Endothelial cell of umbilical vein (primary cell): Measurements from ENCODE around the gene MTMR3. TPM values are rescaled to one million over a fixed set of nuclear protein-coding genes. Genes with fewer than 3 reads are reported as not detected.

Experiments used
- BruUV-seq: library from RNA; stranded (reverse); fragments of 400-500 nt; replicated peaks from 2 replicates; lab custom pipeline; 2021; lab: Mats Ljungman, UMichigan
- CTCF ChIA-PET: fragments of 300-600, 350-600 bp; sonication (Branson Sonifier 250); formaldehyde crosslinking; loops from one replicate; lab custom pipeline; 2021; ENCODE audit warnings: antibody characterized with exemption, inconsistent platforms; lab: Charles Lee
- POLR2A ChIA-PET: fragments of 300-600, 350-600 bp; sonication (Branson Sonifier 250); formaldehyde crosslinking; loops from one replicate; lab custom pipeline; 2021; ENCODE audit warnings: antibody characterized with exemption, inconsistent platforms; lab: Charles Lee
- DNase-seq: peaks from one replicate; pipeline ENCODE4 v3.0.0-alpha.2; 2011; ENCODE audit warnings: low read depth, low spot score
- FAIRE-seq: peaks from 2 replicates; lab custom pipeline; 2011; peaks lifted over from hg19 to GRCh38; lab: Jason Lieb, UNC
- H2AFZ ChIP-seq: 2 replicates; pipeline ENCODE4 v1.6.0; 2012; ENCODE audit warnings: low read depth, low read length, control low read depth, inconsistent platforms
- H3K27ac ChIP-seq: 2 replicates; pipeline ENCODE4 v1.5.1; 2011; ENCODE audit warnings: low read depth, mild to moderate bottlenecking, control low read depth, low read length, moderate library complexity; ENCODE audit not compliant: insufficient read depth
- H3K27me3 ChIP-seq, 2 experiments: 2 replicates each; pipeline versions ENCODE4 v1.6.0 to v1.6.1; 2011; ENCODE audit warnings: low read length in 2 of 2, mixed read lengths in 1 of 2; ENCODE audit not compliant: control insufficient read depth in 2 of 2, insufficient read depth in 2 of 2
- H3K36me3 ChIP-seq, 2 experiments: 2 replicates in 1 of 2; 3 replicates in 1 of 2; pipeline ENCODE4 v1.5.1; 2011; ENCODE audit warnings: low read length in 2 of 2, mild to moderate bottlenecking in 1 of 2, moderate library complexity in 1 of 2; ENCODE audit not compliant: control insufficient read depth in 2 of 2, insufficient read depth in 2 of 2; ENCODE audit errors: extremely low read depth in 1 of 2
- H3K4me1 ChIP-seq: 3 replicates; pipeline ENCODE4 v1.5.1; 2011; ENCODE audit warnings: mild to moderate bottlenecking, low read length; ENCODE audit not compliant: control insufficient read depth, insufficient read depth; ENCODE audit errors: extremely low read depth
- H3K4me2 ChIP-seq: 2 replicates; pipeline ENCODE4 v1.6.1; 2011; ENCODE audit warnings: low read length, control low read depth, mixed read lengths; ENCODE audit not compliant: insufficient read depth
- H3K4me3 ChIP-seq, 3 experiments: fragments of 200-600 bp in 1 of 3; sonication (generic), shearing (Covaris generic) in 1 of 3; replicated peaks in 1 of 3; 2 replicates each; pipeline ENCODE4 v1.5.1; 2011 to 2016; ENCODE audit warnings: control low read depth in 3 of 3, low read length in 3 of 3, mild to moderate bottlenecking in 2 of 3, inconsistent platforms in 1 of 3, low read depth in 1 of 3, moderate library complexity in 1 of 3; ENCODE audit not compliant: insufficient read depth in 1 of 3
- H3K79me2 ChIP-seq: 2 replicates; pipeline ENCODE4 v1.6.0; 2012; ENCODE audit warnings: low read length, inconsistent platforms; ENCODE audit not compliant: control insufficient read depth, insufficient read depth
- H3K9ac ChIP-seq: replicated peaks from 2 replicates; pipeline ENCODE3; 2011; ENCODE audit warnings: low read length, control low read depth; ENCODE audit not compliant: insufficient read depth; ENCODE audit errors: extremely low read depth
- H3K9me1 ChIP-seq: replicated peaks from 3 replicates; pipeline ENCODE4 v1.6.0; 2011; ENCODE audit warnings: mild to moderate bottlenecking, low read length; ENCODE audit not compliant: control insufficient read depth, insufficient read depth; ENCODE audit errors: extremely low read depth
- H3K9me3 ChIP-seq: replicated peaks from 2 replicates; pipeline ENCODE4 v1.5.1; 2012; ENCODE audit warnings: low read length, inconsistent platforms; ENCODE audit not compliant: control insufficient read depth, insufficient read depth
- H4K20me1 ChIP-seq: replicated peaks from 2 replicates; pipeline ENCODE3; 2011; ENCODE audit warnings: mild to moderate bottlenecking, low read length; ENCODE audit not compliant: control insufficient read depth, insufficient read depth; ENCODE audit errors: extremely low read depth
- EZH2 ChIP-seq: IDR thresholded peaks from 2 replicates; pipeline ENCODE4 v1.6.1; 2012; ENCODE audit warnings: borderline replicate concordance, low read depth, mild to moderate bottlenecking, moderate library complexity, low read length, inconsistent platforms; ENCODE audit not compliant: severe bottlenecking
- FOS ChIP-seq: IDR thresholded peaks from 2 replicates; pipeline ENCODE4 v1.6.1; 2011; ENCODE audit warnings: mild to moderate bottlenecking, low read length, moderate library complexity, borderline replicate concordance; ENCODE audit not compliant: insufficient read depth
- GATA2 ChIP-seq: IDR thresholded peaks from 2 replicates; pipeline ENCODE4 v1.7.0; 2011; ENCODE audit warnings: low read depth, mild to moderate bottlenecking, moderate library complexity, mixed read lengths, low read length; ENCODE audit not compliant: insufficient read length, insufficient read depth
- JUN ChIP-seq: IDR thresholded peaks from 2 replicates; pipeline ENCODE4 v1.6.1; 2011; ENCODE audit warnings: borderline replicate concordance, low read depth; ENCODE audit not compliant: insufficient read length, insufficient read depth
- MYC ChIP-seq: IDR thresholded peaks from one replicate; pipeline ENCODE4 v1.6.1; 2011; ENCODE audit warnings: mild to moderate bottlenecking, low read depth, low read length
- POLR2A ChIP-seq: IDR thresholded peaks from 2 replicates; pipeline ENCODE4 v1.6.1; 2012; ENCODE audit warnings: low read depth, mild to moderate bottlenecking, control low read depth, low read length
- POLR2AphosphoS5 ChIP-seq: IDR thresholded peaks from 2 replicates; pipeline ENCODE4 v1.6.1; 2012; ENCODE audit warnings: low read depth, mild to moderate bottlenecking, control low read depth, low read length, moderate library complexity; ENCODE audit not compliant: insufficient read depth
- dilution Hi-C: fragments of 300-500 bp; cut with MboI; formaldehyde crosslinking; loops from one replicate; pipeline ENCODE4 v1.15.0; 2019; ENCODE audit warnings: low sequenced_read_pairs; ENCODE audit not compliant: extremely low pct_ligation_motif_present
- intact Hi-C: fragments of 100-400 bp; cut with micrococcal nuclease; formaldehyde crosslinking; loops from one replicate; pipeline ENCODE4 v1.10.0; 2022
- polyA plus RNA-seq, 4 experiments: library from polyadenylated mRNA; depleted of rRNA in 3 of 4; stranded (reverse) in 3 of 4; unstranded in 1 of 4; fragments of >200 nt; gene quantifications; 2 replicates each; pipeline versions ENCODE4 v1.2.1 to v1.2.3, GENCODE V29; 2011 to 2012; ENCODE audit warnings: missing spikeins in 1 of 4
- total RNA-seq: library from RNA; stranded (reverse); gene quantifications from 2 replicates; pipeline ENCODE4 v1.2.3, GENCODE V29; 2021
- TF ChIP-seq, protein P1 (sequence below), 2 donors: IDR thresholded peaks; 1 replicate in 1 of 2; 2 replicates in 1 of 2; pipeline ENCODE4 v1.5.1; 2011; ENCODE audit warnings: low read length in 2 of 2, mild to moderate bottlenecking in 2 of 2, moderate library complexity in 2 of 2, control low read depth in 1 of 2, inconsistent platforms in 1 of 2, low read depth in 1 of 2; ENCODE audit not compliant: insufficient read depth in 1 of 2; ENCODE audit errors: extremely low read depth in 1 of 2
- TF ChIP-seq, protein P2 (sequence below): IDR thresholded peaks from 2 replicates; pipeline ENCODE4 v1.6.1; 2011; ENCODE audit not compliant: insufficient read depth, insufficient read length

MTMR3 gene
- total and polyA plus RNA-seq, 2 donors (not counting 3 experiments of a cell fraction or from before 2014, with no cell fraction given): 30.1 to 36.5 TPM

GRCh38 chr22:29860006-29860766, 22.8 kb upstream of the MTMR3 start:
- no peaks in the 10 kb centered on the region for H3K4me1 ChIP-seq
- BruUV-seq: no TSS peak
- H3K27me3 ChIP-seq: peaks cover 0 to 3% of the 10 kb centered on the region in 2 experiments
- H3K36me3 ChIP-seq: no peaks in the 10 kb centered on the region
- DNase-seq (no peak), FAIRE-seq (no peak)
- no peaks in the 10 kb centered on the region for H3K9me3 ChIP-seq
- no peak overlapping the region for H3K9ac ChIP-seq
- H2AFZ ChIP-seq: no peak overlapping the region
- intact Hi-C loops: no loop called here
- no peak overlapping the region for H3K4me3 ChIP-seq
- no peaks in the 10 kb centered on the region for H4K20me1 ChIP-seq
- dilution Hi-C loops: no loop called here
- H3K27ac ChIP-seq: no peak overlapping the region
- TF ChIP-seq JUN (no peak), POLR2A (no peak), GATA2 (no peak), MYC (no peak)
- CTCF ChIA-PET: interaction anchor here (1.3 kb wide), 1 partner anchor 12 kb away, joined by 3 read pairs; no protein-coding TSS in a partner anchor
- no peaks in the 10 kb centered on the region for H3K9me1 ChIP-seq
- POLR2A ChIA-PET: no interaction called here
- no peak overlapping the region for H3K4me2 ChIP-seq
- H3K79me2 ChIP-seq: no peaks in the 10 kb centered on the region

DNA sequence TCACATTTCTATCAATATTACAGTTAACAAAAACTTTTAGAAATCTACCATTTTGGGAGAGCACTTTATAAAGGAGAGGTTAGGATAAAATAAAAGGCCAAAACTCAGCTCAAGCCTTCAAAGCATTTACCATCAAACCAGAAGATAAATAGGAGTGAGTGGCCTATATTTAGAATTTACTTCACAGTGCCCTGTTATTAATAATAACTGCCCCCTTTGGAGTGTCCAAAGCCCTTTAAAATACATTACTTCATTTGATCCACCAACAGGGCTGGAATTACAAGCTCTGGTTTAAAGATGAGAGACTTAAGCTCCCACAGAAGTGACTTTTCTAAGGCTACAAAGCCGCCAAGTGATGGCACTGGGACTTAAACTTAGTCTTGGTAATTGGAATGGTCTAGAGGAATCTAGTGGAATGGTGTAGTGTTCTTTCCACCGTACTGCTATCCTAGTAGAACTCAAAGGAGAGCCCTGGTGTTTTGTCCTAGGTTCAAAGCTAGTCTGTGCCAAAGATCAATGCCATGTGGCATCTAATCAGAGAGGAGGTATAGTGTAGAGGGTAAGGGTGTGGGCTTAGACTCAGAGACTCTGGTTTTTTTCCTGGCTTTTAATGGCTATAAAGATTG, 21.2 kb upstream of the MTMR3 start:
- DNase-seq (no peak), FAIRE-seq (no peak)
- Histone ChIP-seq H3K9me3 (no peaks in the 10 kb centered on the region), H4K20me1 (no peaks in the 10 kb centered on the region), H3K27ac (no peak overlapping the region), H2AFZ (no peak overlapping the region), H3K27me3 (peaks cover 0 to 3% of the 10 kb centered on the region in 2 experiments), H3K4me2 (no peak overlapping the region), H3K9me1 (no peaks in the 10 kb centered on the region), H3K9ac (no peak overlapping the region), H3K79me2 (no peaks in the 10 kb centered on the region), H3K36me3 (no peaks in the 10 kb centered on the region), H3K4me1 (no peaks in the 10 kb centered on the region), H3K4me3 (no peak overlapping the region)
- intact Hi-C loops (no loop called here), dilution Hi-C loops (no loop called here)
- BruUV-seq: no TSS peak
- ChIA-PET CTCF (interaction anchor here (0.6 to 1.3 kb wide), 5 partner anchors 17 to 226 kb away, joined by 3 to 4 read pairs (median 3); no protein-coding TSS in a partner anchor), POLR2A (no interaction called here)
- no peak for TF ChIP-seq POLR2A
- TF ChIP-seq, protein P1, sequence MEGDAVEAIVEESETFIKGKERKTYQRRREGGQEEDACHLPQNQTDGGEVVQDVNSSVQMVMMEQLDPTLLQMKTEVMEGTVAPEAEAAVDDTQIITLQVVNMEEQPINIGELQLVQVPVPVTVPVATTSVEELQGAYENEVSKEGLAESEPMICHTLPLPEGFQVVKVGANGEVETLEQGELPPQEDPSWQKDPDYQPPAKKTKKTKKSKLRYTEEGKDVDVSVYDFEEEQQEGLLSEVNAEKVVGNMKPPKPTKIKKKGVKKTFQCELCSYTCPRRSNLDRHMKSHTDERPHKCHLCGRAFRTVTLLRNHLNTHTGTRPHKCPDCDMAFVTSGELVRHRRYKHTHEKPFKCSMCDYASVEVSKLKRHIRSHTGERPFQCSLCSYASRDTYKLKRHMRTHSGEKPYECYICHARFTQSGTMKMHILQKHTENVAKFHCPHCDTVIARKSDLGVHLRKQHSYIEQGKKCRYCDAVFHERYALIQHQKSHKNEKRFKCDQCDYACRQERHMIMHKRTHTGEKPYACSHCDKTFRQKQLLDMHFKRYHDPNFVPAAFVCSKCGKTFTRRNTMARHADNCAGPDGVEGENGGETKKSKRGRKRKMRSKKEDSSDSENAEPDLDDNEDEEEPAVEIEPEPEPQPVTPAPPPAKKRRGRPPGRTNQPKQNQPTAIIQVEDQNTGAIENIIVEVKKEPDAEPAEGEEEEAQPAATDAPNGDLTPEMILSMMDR (IDR thresholded peaks at IDR 0.05; ENCODE audit: extremely low read depth in 1 of 2, insufficient read depth in 1 of 2, low read depth in 1 of 2, low read length in 2 of 2): no peak
- TF ChIP-seq, protein P2, sequence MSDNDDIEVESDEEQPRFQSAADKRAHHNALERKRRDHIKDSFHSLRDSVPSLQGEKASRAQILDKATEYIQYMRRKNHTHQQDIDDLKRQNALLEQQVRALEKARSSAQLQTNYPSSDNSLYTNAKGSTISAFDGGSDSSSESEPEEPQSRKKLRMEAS: no peak
- TF ChIP-seq MYC: no peak
- no peak for TF ChIP-seq JUN
- TF ChIP-seq POLR2AphosphoS5: no peak
- no peak for TF ChIP-seq GATA2
- no peak for TF ChIP-seq EZH2
- no peak for TF ChIP-seq FOS
